ENCODE results near the gene SCN1A.

SCN1A gene

GRCh38 chr2:166127217-166128155 is at the start of gene SCN1A:
SCN1A (minus strand) TSS chr2:166128020; CDS start chr2:166073621, 54,399 bp downstream.
- no peak within 1 kb of the TSS for H3K9ac ChIP-seq (ENCODE audit: low read length)
- no peaks in the 10 kb centered on the region for H3K9me3 ChIP-seq (ENCODE audit: control insufficient read depth, low read length)
- H3K4me1 ChIP-seq (ENCODE audit: control insufficient read depth, insufficient read depth, low read length): no peaks in the 10 kb centered on the region
- no peaks in the 10 kb centered on the region for H3K27me3 ChIP-seq (ENCODE audit: control insufficient read depth, insufficient read depth, low read length)
- H3K36me3 ChIP-seq (ENCODE audit: control insufficient read depth, insufficient read depth, low read length): no peaks in the 10 kb centered on the region
- no peak within 1 kb of the TSS for H3K4me3 ChIP-seq (ENCODE audit: low read length)

- Histone ChIP-seq H3K9me3 (ENCODE audit: control insufficient read depth, low read length) (no peaks in the 10 kb centered on the region), H3K9ac (ENCODE audit: low read length) (no peak overlapping the region), H3K4me1 (ENCODE audit: control insufficient read depth, insufficient read depth, low read length) (no peaks in the 10 kb centered on the region), H3K27me3 (ENCODE audit: control insufficient read depth, insufficient read depth, low read length) (no peaks in the 10 kb centered on the region), H3K4me3 (ENCODE audit: low read length) (no peak overlapping the region), H3K36me3 (ENCODE audit: control insufficient read depth, insufficient read depth, low read length) (no peaks in the 10 kb centered on the region)
Measured at GRCh38 chr2:166173263-166173662, 45.4 kb upstream of the SCN1A start.

- Histone ChIP-seq H3K27me3 (ENCODE audit: control insufficient read depth, insufficient read depth, low read length) (no peaks in the 10 kb centered on the region), H3K36me3 (ENCODE audit: control insufficient read depth, insufficient read depth, low read length) (no peaks in the 10 kb centered on the region), H3K4me3 (ENCODE audit: low read length) (no peak overlapping the region), H3K4me1 (ENCODE audit: control insufficient read depth, insufficient read depth, low read length) (no peaks in the 10 kb centered on the region), H3K9me3 (ENCODE audit: control insufficient read depth, low read length) (no peaks in the 10 kb centered on the region), H3K9ac (ENCODE audit: low read length) (no peak overlapping the region)
Measured at GRCh38 chr2:166171216-166171615, 43.4 kb upstream of the SCN1A start.

- Histone ChIP-seq H3K4me1 (ENCODE audit: control insufficient read depth, insufficient read depth, low read length) (no peaks in the 10 kb centered on the region), H3K36me3 (ENCODE audit: control insufficient read depth, insufficient read depth, low read length) (no peaks in the 10 kb centered on the region), H3K9ac (ENCODE audit: low read length) (no peak overlapping the region), H3K9me3 (ENCODE audit: control insufficient read depth, low read length) (no peaks in the 10 kb centered on the region), H3K4me3 (ENCODE audit: low read length) (no peak overlapping the region), H3K27me3 (ENCODE audit: control insufficient read depth, insufficient read depth, low read length) (no peaks in the 10 kb centered on the region)
Measured at GRCh38 chr2:166170356-166170755, 42.5 kb upstream of the SCN1A start.

GRCh38 chr2:166167449-166167848 is 39.6 kb upstream of the SCN1A start:
- no peaks in the 10 kb centered on the region for H3K9me3 ChIP-seq (ENCODE audit: control insufficient read depth, low read length)
- H3K9ac ChIP-seq (ENCODE audit: low read length): no peak overlapping the region
- H3K36me3 ChIP-seq (ENCODE audit: control insufficient read depth, insufficient read depth, low read length): no peaks in the 10 kb centered on the region
- H3K4me3 ChIP-seq (ENCODE audit: low read length): no peak overlapping the region
- no peaks in the 10 kb centered on the region for H3K27me3 ChIP-seq (ENCODE audit: control insufficient read depth, insufficient read depth, low read length)
- H3K4me1 ChIP-seq (ENCODE audit: control insufficient read depth, insufficient read depth, low read length): no peaks in the 10 kb centered on the region

GRCh38 chr2:166163775-166164174 is 36.0 kb upstream of the SCN1A start:
- Histone ChIP-seq H3K36me3 (ENCODE audit: control insufficient read depth, insufficient read depth, low read length) (no peaks in the 10 kb centered on the region), H3K4me3 (ENCODE audit: low read length) (no peak overlapping the region), H3K4me1 (ENCODE audit: control insufficient read depth, insufficient read depth, low read length) (no peaks in the 10 kb centered on the region), H3K9me3 (ENCODE audit: control insufficient read depth, low read length) (no peaks in the 10 kb centered on the region), H3K9ac (ENCODE audit: low read length) (no peak overlapping the region), H3K27me3 (ENCODE audit: control insufficient read depth, insufficient read depth, low read length) (no peaks in the 10 kb centered on the region)

- Histone ChIP-seq H3K9me3 (ENCODE audit: control insufficient read depth, low read length) (no peaks in the 10 kb centered on the region), H3K36me3 (ENCODE audit: control insufficient read depth, insufficient read depth, low read length) (no peaks in the 10 kb centered on the region), H3K9ac (ENCODE audit: low read length) (no peak overlapping the region), H3K4me3 (ENCODE audit: low read length) (no peak overlapping the region), H3K4me1 (ENCODE audit: control insufficient read depth, insufficient read depth, low read length) (no peaks in the 10 kb centered on the region), H3K27me3 (ENCODE audit: control insufficient read depth, insufficient read depth, low read length) (no peaks in the 10 kb centered on the region)
Measured at GRCh38 chr2:166158546-166158945, 30.7 kb upstream of the SCN1A start.

GRCh38 chr2:166157578-166157977 is 29.8 kb upstream of the SCN1A start:
- no peak overlapping the region for H3K4me3 ChIP-seq (ENCODE audit: low read length)
- H3K36me3 ChIP-seq (ENCODE audit: control insufficient read depth, insufficient read depth, low read length): no peaks in the 10 kb centered on the region
- no peak overlapping the region for H3K9ac ChIP-seq (ENCODE audit: low read length)
- no peaks in the 10 kb centered on the region for H3K4me1 ChIP-seq (ENCODE audit: control insufficient read depth, insufficient read depth, low read length)
- no peaks in the 10 kb centered on the region for H3K9me3 ChIP-seq (ENCODE audit: control insufficient read depth, low read length)
- no peaks in the 10 kb centered on the region for H3K27me3 ChIP-seq (ENCODE audit: control insufficient read depth, insufficient read depth, low read length)

- Histone ChIP-seq H3K27me3 (ENCODE audit: control insufficient read depth, insufficient read depth, low read length) (no peaks in the 10 kb centered on the region), H3K9ac (ENCODE audit: low read length) (no peak overlapping the region), H3K9me3 (ENCODE audit: control insufficient read depth, low read length) (no peaks in the 10 kb centered on the region), H3K4me3 (ENCODE audit: low read length) (no peak overlapping the region), H3K4me1 (ENCODE audit: control insufficient read depth, insufficient read depth, low read length) (no peaks in the 10 kb centered on the region), H3K36me3 (ENCODE audit: control insufficient read depth, insufficient read depth, low read length) (no peaks in the 10 kb centered on the region)
Measured at GRCh38 chr2:166156985-166157490, 29.2 kb upstream of the SCN1A start.

GRCh38 chr2:166155589-166155988 is 27.8 kb upstream of the SCN1A start:
- H3K27me3 ChIP-seq (ENCODE audit: control insufficient read depth, insufficient read depth, low read length): no peaks in the 10 kb centered on the region

GRCh38 chr2:166154685-166155338 is 27.0 kb upstream of the SCN1A start:
- H3K9ac ChIP-seq (ENCODE audit: low read length): no peak overlapping the region
- H3K27me3 ChIP-seq (ENCODE audit: control insufficient read depth, insufficient read depth, low read length): no peaks in the 10 kb centered on the region
- no peak overlapping the region for H3K4me3 ChIP-seq (ENCODE audit: low read length)
- H3K4me1 ChIP-seq (ENCODE audit: control insufficient read depth, insufficient read depth, low read length): no peaks in the 10 kb centered on the region
- H3K36me3 ChIP-seq (ENCODE audit: control insufficient read depth, insufficient read depth, low read length): no peaks in the 10 kb centered on the region
- no peaks in the 10 kb centered on the region for H3K9me3 ChIP-seq (ENCODE audit: control insufficient read depth, low read length)

More at GRCh38 chr2:166155589-166155988, 27.8 kb upstream of the SCN1A start:
- Histone ChIP-seq H3K9me3 (ENCODE audit: control insufficient read depth, low read length) (no peaks in the 10 kb centered on the region), H3K4me3 (ENCODE audit: low read length) (no peak overlapping the region), H3K36me3 (ENCODE audit: control insufficient read depth, insufficient read depth, low read length) (no peaks in the 10 kb centered on the region), H3K9ac (ENCODE audit: low read length) (no peak overlapping the region), H3K4me1 (ENCODE audit: control insufficient read depth, insufficient read depth, low read length) (no peaks in the 10 kb centered on the region)

GRCh38 chr2:166152064-166152463 is 24.2 kb upstream of the SCN1A start:
- Histone ChIP-seq H3K27me3 (ENCODE audit: control insufficient read depth, insufficient read depth, low read length) (no peaks in the 10 kb centered on the region), H3K9me3 (ENCODE audit: control insufficient read depth, low read length) (no peaks in the 10 kb centered on the region), H3K4me1 (ENCODE audit: control insufficient read depth, insufficient read depth, low read length) (no peaks in the 10 kb centered on the region), H3K9ac (ENCODE audit: low read length) (no peak overlapping the region), H3K36me3 (ENCODE audit: control insufficient read depth, insufficient read depth, low read length) (no peaks in the 10 kb centered on the region), H3K4me3 (ENCODE audit: low read length) (no peak overlapping the region)
